GM21576 (cell line): ENCODE measurements around the gene UBTD2.
"Not testable (repeated sequence)": the region's sequence is repeated elsewhere in the genome, so short reads cannot be mapped to it uniquely, and the experiment has no call there.

Experiments used
- ATAC-seq: cut with Tn5 transposase; IDR thresholded peaks from one replicate; pipeline ENCODE4 v1.9.1; 2021; ENCODE audit warnings: mild to moderate bottlenecking, moderate library complexity; ENCODE audit not compliant: unreplicated experiment

UBTD2 gene

DNA sequence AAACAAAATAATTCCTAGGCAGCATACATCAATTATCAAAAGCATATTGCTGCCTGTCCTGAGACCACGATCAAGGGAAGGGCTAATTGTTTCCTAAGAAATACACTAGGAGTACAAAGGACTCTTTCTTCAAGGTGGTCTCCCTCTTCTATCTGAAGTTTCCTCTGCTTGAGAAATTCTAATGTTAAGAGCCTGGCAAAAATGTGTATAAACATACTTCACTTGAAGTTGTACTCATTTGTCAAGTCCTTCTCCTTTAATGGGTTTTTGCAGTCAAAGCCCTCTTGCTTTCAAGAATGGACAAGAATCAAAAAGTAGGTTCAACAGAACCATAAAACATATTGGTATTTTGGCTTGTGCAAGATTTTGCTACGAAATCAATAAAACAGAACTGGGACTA, 31.1 kb downstream of the UBTD2 start:
- no peak for ATAC-seq

DNA sequence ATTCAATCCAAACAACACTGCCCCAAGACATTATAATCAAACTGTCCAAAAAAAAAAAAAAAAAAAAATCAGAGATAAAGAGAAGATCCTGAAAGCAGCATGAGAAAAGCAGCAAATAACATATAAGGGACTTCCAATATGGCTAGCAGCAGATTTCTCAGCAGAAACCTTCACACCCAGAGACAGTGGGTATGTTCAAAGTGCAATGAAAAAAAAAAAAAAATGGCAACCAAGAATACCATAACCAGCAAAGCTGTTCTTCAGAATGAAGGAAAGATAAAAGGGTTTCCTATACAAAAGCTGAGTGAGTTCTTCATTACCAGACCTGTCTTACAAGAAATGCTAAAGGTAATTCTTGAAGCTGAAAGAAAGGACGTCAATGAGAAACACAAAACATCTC, 32.1 kb downstream of the UBTD2 start:
- no peak for ATAC-seq

DNA sequence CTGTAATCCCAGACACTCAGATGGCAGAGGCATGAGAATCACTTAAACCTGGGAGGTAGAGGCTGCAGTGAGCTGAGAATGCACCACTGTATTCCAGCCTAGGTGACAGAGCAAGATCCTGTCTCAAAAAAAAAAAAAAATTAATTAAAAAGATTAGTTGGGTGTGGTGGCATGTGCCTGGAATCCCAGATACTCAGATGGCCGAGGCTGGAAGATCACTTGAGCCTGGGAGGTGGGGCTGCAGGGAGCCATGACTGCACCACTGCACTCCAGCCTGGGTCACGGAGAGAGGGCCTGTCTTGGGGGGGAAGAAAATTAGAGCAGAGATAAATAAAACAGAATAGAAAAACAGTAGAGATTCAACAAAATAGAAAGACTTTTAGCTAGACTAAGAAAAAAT, 34.9 kb downstream of the UBTD2 start:
- no peak for ATAC-seq

- ATAC-seq: no peak
Observed at GRCh38 chr5:172245703-172246125, 37.9 kb downstream of the UBTD2 start.

DNA sequence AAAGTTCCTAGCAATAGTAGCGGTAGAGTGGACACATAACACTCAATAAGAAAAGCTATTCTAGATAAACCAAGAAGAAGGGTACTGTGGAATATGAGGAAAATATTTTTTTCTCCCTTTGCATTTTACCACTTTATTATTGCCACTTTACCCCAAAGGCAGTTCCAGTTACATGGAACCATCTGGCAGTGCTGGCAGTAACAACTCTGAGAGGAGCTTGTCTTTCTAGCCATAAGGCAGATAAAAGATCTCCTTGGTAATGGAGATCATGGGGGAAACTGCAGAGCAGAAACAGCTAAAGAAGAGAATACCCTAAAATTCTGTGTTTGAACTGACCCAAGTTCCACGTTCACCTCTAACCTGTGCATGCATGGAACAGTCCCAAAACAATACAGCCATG, 38.5 kb downstream of the UBTD2 start:
- ATAC-seq: no peak

DNA sequence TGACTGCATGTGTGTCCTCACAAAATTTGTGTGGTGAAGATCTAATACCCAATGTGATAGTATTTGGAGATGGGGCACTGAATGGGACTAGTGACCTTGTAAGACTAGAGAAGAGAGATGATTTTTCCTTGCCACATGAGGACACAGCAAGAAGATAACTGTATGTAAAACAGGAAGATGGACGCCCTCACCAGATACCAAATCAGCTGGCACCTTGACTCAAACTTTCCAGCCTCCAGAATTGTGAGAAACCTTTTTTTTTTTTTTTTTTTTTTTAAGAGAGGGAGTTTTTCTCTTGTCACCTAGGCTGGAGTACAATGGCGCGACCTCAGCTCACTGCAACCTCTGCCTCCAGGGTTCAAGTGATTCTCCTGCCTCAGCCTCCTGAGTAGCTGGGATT, 40.3 kb downstream of the UBTD2 start:
- no peak for ATAC-seq

GRCh38 chr5:172238334-172238733, 45.2 kb downstream of the UBTD2 start:
- ATAC-seq: no peak

- ATAC-seq: no peak
Observed at GRCh38 chr5:172235827-172236736, 47.5 kb downstream of the UBTD2 start.

DNA sequence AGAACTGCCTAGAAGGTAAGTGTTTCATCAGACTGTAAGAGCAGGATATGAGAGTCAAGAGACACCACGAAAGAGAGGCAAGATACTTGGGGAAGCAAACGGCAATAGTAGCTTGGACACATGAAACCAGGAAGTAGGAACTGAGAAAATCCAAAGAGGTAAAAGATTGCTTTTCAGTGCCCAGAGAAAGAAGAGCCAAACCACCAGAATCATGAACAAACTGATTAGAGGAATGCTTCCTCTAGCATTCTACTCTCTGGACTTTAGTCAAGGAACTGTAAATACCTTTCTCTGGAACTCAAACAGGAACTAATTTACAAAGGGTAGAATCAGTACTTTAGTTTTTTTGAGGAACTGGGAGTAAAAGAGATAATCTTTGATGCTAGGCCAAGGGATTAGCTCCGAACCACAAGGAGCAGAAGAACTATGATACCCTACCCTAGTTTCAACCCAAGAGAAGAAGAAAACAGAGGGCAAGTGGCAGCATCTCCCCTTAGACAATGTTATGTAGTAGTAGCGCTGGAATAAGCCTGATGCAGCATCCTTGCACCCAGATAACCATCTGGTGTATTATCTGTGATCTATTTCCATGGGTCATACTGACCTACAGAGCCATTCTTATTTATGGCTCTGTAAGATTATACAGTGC, 48.3 kb downstream of the UBTD2 start:
- ATAC-seq: peak; percentile 64

- no peak for ATAC-seq
Observed at GRCh38 chr5:172234031-172234430, 49.5 kb downstream of the UBTD2 start.

- no peak for ATAC-seq
Observed at GRCh38 chr5:172229904-172230303, 53.7 kb downstream of the UBTD2 start.

DNA sequence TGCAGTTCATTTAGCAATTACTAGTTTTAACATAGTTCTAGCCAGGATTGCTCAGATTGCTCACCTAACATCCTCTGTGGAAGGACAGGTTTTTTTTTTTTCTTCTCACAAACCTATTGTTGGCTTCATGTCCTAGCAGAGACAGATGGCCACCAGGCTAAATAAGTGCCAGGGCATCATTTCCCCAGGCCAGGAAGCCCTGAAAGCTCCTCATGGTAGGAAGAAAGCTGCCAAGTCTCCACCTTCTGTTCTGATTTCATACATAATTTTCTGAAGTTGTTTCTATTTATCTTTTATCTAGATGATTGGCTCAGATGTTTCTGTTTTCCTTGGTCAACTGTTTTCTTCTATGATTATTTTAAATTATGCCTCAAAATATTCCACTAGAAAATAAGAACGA, 58.6 kb downstream of the UBTD2 start:
- ATAC-seq: no peak

DNA sequence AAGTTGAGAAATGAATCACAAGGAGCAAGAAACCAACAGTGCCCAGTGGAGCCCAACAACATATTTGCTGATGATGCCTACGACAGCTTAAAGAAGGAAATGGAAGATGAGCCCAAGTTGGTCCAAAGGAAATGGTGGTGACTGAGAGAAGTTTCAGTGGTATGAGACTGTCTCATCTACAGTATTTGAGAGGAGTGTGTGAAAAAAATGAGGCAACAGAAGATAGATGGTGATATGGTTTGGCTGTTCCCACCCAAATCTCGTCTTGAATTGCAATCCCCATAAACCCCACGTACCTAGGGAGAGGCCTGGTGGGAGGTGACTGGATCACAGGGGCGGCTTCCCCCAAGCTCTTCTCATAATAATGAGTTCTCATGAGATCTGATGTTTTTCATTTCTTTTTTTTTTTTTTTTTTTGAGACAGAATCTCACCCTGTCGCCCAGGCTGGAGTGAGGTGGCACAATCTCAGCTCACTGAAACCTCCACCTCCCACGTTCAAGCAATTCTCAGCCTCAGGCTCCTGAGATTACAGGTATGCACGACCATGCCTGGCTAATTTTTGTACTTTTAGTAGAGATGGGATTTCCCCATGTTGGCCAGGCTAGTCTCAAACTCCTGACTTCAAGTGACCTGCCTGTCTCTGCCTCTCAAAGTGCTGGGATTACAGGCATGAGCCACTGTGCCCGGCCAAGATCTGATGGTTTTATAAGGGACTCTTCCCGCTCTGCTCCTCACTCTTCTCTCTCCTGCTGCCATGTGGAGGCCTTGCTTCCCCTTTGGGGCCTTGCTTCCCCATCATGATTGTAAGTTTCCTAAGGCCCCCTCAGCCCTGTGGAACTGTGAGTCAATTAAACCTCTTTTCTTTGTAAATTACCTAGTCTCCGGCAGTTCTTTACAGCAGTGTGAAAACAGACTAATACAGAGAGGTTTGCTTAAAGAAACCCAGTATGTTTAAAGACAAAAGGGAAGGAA, 59.4 kb downstream of the UBTD2 start:
- peak; percentile 87 for ATAC-seq

GRCh38 chr5:172219296-172219695, 64.3 kb downstream of the UBTD2 start:
- ATAC-seq: no peak

- ATAC-seq: no peak
Observed at GRCh38 chr5:172216345-172216744, 67.2 kb downstream of the UBTD2 start.

GRCh38 chr5:172213126-172213525, 70.4 kb downstream of the UBTD2 start:
- ATAC-seq: no peak

DNA sequence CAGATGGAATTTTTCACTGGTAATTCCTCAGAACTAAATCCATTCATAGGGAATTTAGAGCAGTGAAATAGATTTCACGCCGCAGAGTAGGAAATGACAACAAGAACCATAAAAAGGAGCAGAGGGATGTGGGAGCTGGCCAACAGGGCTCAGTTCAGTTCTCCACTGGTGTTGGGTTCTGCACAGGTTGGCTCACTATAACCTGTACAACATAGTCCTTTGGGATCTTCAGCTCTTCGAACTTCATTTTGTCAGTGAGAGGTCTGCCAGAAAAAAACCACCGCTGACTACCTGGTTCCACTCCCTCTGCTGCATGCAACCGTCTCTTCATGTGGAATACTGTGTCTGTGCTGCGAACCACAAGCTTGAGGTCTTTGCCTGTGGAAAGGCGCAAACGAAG, 71.9 kb downstream of the UBTD2 start:
- no peak for ATAC-seq

GRCh38 chr5:172209714-172210113, 73.8 kb downstream of the UBTD2 start:
- ATAC-seq: no peak

DNA sequence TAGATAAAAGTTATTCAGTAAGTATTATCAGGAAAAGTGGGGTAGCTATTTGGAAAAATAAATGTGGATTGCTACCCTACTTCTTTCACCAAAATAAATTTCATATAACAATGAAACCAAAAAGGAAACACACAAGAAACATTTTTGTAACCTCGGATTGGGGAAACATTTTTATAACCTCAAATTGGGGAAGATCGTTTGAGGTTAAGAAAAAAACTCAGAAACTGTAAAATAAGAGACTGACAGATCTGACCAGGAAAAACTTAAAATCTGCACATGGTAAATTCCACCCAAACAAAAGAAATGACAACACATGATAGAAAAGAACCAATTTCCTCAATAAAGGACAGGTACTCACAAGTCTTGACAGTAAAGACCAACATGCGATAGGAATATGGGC, 76.1 kb downstream of the UBTD2 start:
- no peak for ATAC-seq

- ATAC-seq: not testable (repeated sequence)
Observed at GRCh38 chr5:172205984-172206383, 77.6 kb downstream of the UBTD2 start.

DNA sequence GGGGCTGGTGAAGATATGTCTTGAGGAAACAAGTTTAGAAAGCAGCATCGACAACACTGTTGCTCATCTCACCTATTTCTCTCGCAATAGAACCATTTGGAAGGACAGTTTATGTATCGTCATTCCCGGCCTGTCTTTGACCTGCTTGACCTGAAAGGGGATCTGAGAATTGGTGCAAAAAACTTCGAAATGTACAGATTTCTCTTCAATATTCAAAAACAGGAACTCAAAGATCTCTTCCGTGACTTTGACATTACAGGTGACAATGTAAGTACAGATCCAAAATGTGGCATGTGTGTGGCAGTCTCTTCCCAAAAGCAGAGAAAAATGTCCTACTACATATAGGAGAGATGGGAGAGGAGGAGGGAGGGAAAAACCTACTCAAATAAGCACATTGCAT, 83.1 kb downstream of the UBTD2 start:
- ATAC-seq: no peak
